Right lung (tissue), 5 donors: ENCODE results near the gene PLCD4. TPM values are rescaled to one million over a fixed set of nuclear protein-coding genes. Genes with fewer than 3 reads are reported as not detected.

Experiments
- DNase-seq, 2 donors: peaks; one replicate each; pipeline ENCODE4 v3.0.0-alpha.2; 2013
- polyA plus RNA-seq, 5 donors: library from polyadenylated mRNA; unstranded; fragments of 120-200 nt; gene quantifications; one replicate each; pipeline versions ENCODE4 v1.2.1 to v1.2.3, GENCODE V29; 2013; ENCODE audit warnings: inconsistent platforms in 1 of 5, low replicate concordance in 1 of 5; ENCODE audit not compliant: insufficient read length in 5 of 5, insufficient read depth in 1 of 5

PLCD4 gene
- polyA plus RNA-seq, 5 donors: 8.8 to 11.3 (median 9.9) TPM

GRCh38 chr2:218662827-218663226 lies 55.1 kb downstream of the PLCD4 start:
- DNase-seq: no peak

- DNase-seq: no peak
Observed at GRCh38 chr2:218663901-218664300, 56.2 kb downstream of the PLCD4 start.

DNA sequence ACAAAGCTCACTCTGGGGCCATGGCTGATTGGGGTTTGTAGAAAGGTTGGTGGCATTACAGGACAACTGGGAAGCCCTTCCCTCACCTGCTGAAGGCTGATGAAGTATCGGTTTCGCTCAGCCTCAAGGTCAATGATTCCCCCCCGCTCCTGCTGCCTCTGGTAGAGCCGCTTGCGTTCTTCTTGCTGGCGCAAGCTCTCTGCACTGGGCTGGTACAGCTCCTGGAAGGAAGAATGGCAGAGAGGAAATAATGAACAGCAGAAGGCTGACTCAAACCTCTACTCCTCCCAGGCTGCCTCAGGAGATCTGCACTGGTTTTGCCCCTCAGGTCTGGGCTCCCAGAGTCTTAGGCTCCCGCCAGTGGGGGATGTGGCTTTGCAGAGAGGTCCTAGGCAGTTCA lies 57.0 kb downstream of the PLCD4 start:
- DNase-seq: no peak

DNA sequence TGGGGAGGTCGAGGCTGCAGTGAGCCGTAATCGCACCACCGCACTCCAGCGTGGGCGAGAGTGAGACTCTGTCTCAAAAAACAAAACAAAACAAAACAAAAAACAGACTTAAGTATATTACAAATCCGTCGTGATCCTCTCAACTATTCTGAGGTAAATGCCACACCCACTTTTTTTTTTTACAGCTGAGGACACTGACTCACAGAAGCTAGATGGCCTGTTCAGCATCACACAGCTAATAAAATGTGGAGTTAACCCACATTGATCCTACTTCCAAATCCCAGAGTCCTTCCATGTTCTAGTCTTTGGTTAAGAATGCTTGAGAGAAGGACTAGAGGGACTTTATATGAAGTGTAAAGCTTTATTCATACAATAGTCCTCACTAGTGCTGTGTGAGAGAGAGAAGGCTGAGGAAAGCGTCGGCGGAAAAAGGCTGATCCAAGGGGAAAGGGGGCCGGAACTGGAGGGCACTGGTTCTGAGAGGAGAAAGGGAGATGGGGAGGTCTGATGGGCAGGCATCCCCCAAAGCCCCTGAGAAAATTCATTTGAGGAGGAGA lies 63.5 kb downstream of the PLCD4 start:
- no peak for DNase-seq

DNA sequence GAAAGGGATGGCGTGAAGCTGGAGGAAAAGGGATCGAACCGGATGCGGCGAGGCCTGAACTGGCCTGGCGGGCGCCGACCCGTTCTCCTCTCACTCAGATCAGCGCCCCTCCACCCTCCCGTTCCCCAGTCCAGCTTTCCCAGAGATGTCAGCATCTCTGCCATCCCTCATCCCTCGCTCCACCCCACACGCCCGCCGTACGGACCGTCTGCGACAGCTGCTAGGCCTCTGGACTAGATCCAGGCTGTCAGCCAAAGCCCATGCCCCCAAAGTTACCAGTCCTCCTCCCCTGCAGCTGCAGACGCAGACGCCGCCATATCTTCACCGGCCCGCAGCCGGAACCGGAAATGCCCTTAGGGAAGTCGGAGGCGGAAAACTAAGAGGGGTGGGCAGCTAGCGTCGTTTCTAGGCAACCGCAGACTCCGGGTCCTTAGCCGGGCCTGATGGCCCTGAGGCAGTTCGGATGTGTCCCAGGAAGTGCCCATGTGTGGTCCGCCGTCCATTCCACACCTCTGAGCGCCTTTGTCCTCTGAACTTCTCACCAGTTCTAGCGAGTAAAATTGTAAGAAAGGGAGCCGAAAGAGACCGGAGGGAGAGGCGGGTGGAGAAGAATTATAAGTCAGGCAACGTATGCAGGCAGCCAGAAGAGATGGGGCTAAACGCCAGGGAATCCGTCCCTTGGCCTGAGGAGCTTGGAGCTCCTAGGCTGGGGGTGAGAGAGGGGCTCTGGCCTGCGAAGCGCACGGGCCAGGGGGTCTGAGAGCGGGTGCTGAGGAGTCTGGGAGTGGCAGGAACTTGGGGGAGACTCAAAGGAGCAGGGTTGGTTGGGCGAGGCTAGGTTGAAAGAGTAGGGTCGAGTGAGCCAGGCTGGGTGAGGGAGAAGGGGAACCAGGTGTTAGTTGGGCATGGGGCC lies 64.2 kb downstream of the PLCD4 start, which contains the start of the genes RNF25 and STK36:
TSS of gene RNF25 (minus strand) at position 349 of the 913 bp plus-strand sequence. CDS start at position 317, 32 bp downstream.
TSS of gene STK36 (plus strand) at position 433 of the 913 bp plus-strand sequence. CDS start 744 bp downstream, outside the sequence.
- peak; percentile 87 to 89 for DNase-seq

- DNase-seq: no peak
Observed at GRCh38 chr2:218679119-218679518, 71.4 kb downstream of the PLCD4 start.

- no peak for DNase-seq
Observed at GRCh38 chr2:218680061-218680460, 72.4 kb downstream of the PLCD4 start.

Other genes starting within 250 kb of the PLCD4 start
- 1 to 10 TPM in 3 of 5 donors, under 1 TPM in 2; 0.62 to 1.6 (median 1.0) TPM for gene SLC11A1, start 225.6 kb upstream of the PLCD4 start, polyA plus RNA-seq
- 100 to 1,000 TPM; 120 to 176 (median 133) TPM for gene CTDSP1, start 208.0 kb upstream of the PLCD4 start, polyA plus RNA-seq
- gene VIL1, start 188.8 kb upstream of the PLCD4 start, polyA plus RNA-seq: 1 to 10 TPM in 4 of 5 donors, under 1 TPM in 1; 0.86 to 2.1 (median 1.4) TPM
- gene USP37, start 39.5 kb upstream of the PLCD4 start, polyA plus RNA-seq: 10 to 100 TPM; 10.5 to 20.1 (median 17.7) TPM
- 10 to 100 TPM; 50.4 to 69.1 (median 59.1) TPM for gene CNOT9, start 39.1 kb upstream of the PLCD4 start, polyA plus RNA-seq
- gene ZNF142, start 51.7 kb downstream of the PLCD4 start, polyA plus RNA-seq: 10 to 100 TPM; 14.2 to 18.9 (median 16.6) TPM
- 10 to 100 TPM; 53.6 to 58.4 (median 55.1) TPM for gene BCS1L, start 51.8 kb downstream of the PLCD4 start, polyA plus RNA-seq
- 10 to 100 TPM; 37.4 to 43.5 (median 42.1) TPM for gene RNF25, start 64.1 kb downstream of the PLCD4 start, polyA plus RNA-seq
- gene STK36, start 64.2 kb downstream of the PLCD4 start, polyA plus RNA-seq: 100 to 1,000 TPM in 2 of 5 donors, 10 to 100 TPM in 3; 75.6 to 115 (median 88.2) TPM
- 10 to 100 TPM; 31.0 to 48.5 (median 38.9) TPM for gene TTLL4, start 102.9 kb downstream of the PLCD4 start, polyA plus RNA-seq
- gene CYP27A1, start 174.2 kb downstream of the PLCD4 start, polyA plus RNA-seq: 10 to 100 TPM; 22.7 to 32.0 (median 30.3) TPM
- gene PRKAG3, start 223.9 kb downstream of the PLCD4 start, polyA plus RNA-seq: under 1 TPM in 2 of 5 donors, not detected in 3; 0.18 to 0.76 TPM